ENCODE measurements around the gene AHNAK. TPM values are rescaled to one million over a fixed set of nuclear protein-coding genes. Genes with fewer than 3 reads are reported as not detected.

The AHNAK gene
- total RNA-seq, 1 donor from 2014 or later, result 214 TPM

DNA sequence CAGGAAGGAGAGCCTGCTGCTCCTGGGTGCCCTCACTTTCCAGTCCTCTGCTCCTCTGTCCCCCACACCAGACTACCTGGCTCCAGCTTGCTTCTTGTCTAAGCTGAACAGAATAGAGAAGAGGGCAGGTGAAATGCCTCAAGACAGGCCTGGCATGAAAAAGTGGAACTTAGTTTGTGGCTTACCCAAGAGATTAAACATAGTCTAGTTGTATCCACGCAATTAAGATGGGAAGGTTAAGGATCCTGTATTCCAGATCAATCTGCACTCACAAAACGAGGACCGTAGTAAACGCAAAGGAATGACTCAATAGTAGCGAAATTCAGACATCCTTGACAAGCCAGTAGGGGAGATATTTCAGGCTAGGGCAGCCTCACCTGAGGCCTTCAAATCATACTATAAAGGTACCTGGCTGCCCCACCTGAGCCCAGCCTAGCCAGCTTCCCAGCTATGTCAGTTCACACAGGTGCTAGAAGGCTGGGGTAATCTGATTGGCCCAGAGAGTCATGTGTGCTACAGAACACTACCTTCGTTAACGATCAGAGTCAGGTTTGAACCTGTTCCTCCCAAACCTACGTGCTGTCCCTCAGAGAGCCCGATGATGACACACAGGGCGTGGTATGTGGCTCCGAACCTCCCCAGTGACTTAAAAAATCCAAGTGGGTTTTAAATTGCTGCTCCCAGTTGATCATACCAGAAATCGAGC lies 46.5 kb downstream of the AHNAK start:
- no peak for DNase-seq (ENCODE audit: low read depth in 2 of 2)

- DNase-seq (ENCODE audit: low read depth in 2 of 2), result peak in 1 of 2 donors; percentile 87
These were observed 47.2 kb downstream of the AHNAK start for GRCh38 chr11:62499311-62499943.

DNA sequence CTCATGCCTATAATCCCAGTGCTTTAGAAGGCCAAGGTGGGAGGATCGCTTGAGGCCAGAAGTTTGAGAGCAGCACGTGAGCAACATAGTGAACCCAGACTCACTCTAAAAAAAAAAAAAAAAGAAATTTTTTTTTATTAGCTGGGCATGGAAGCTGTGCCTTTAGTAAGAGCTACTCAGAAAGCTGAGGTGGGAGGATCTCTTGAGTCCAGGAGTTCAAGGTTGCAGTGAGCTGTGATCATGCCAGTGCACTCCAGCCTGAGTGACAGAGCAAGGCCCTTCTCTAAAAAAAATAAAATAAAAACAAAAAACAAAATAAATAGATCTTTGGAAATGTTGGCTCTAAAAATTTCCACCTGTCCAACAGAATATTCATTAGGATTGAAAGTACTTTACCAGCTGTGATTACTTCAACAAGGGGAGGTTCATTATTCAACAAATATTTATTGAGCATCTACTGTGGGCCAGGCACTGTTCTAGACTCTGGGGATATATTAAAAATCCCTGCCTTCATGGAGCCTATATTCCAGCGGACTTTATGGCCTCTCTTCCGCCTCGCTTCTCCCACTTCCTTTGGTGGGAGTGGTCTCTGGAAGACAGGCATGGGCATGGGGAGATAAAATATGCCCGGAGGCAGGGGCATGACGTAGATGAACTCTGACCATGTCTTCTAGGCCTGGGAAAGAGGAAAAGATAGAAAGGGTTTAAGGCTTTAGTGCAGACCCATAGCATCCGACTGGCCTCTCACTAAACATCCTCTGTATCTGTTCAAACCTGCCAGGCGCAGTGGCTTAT lies 47.9 kb downstream of the AHNAK start:
- DNase-seq (ENCODE audit: low read depth in 2 of 2), result no peak

DNA sequence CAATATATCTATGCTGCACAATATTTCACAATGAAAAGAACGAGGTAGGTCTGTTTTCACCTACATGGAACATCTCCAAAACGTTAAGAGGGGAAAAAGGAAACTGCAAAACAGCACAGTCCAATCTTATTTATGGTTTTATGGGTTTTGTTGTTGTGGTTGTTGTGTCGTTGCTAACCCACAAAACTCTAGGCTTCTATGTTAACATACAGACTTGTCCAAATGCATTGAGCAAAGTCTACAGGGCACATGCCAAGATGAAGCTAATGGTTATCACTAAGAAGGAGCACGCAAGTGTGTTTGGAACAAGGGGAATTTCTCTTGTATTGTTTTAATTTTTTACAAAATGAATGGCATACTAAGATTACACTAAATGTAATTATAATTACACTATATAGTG lies 48.6 kb downstream of the AHNAK start:
- no peak for DNase-seq (ENCODE audit: low read depth in 2 of 2)

GRCh38 chr11:62497132-62497801 lies 49.3 kb downstream of the AHNAK start:
- peak; percentile 81 for DNase-seq (ENCODE audit: low read depth in 2 of 2)

DNA sequence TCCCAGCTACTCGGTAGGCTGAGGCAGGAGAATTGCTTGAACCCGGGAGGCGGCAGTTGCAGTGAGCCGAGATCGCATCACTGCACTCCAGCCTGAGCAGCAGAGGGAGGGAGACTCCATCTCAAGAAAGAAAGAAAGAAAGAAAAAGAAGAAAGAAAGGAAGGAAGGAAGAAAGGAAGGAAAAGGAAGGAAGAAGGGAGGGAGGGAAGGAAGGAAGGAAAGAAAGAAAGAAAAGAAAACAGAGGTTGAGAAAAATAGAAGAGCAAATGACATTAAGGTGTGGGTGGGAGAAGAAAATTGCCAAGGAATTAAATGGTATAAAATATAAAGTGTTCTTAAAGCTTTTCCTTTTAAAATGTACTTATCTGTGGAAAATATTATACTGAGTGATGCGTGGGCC lies 49.9 kb downstream of the AHNAK start:
- no peak for DNase-seq (ENCODE audit: low read depth in 2 of 2)

DNA sequence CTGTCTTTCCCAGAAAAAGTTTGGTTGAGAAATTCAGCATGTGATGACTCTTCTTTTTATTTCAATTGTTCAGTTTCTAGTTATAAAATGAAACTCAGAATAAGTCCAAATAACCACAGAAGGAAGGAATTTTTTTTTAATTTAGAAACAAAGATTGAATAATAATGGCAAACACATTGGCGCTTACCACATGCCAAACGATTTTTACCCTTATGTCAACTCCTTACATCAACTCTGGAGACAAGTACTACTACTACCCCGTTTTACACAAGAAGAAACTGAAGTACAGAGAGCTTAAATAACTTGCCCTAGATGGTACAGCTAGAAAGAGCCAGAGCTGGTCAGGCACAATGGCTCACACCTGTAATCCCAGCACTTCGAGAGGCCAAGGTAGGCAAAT lies 52.4 kb downstream of the AHNAK start:
- no peak for DNase-seq (ENCODE audit: low read depth in 2 of 2)

DNA sequence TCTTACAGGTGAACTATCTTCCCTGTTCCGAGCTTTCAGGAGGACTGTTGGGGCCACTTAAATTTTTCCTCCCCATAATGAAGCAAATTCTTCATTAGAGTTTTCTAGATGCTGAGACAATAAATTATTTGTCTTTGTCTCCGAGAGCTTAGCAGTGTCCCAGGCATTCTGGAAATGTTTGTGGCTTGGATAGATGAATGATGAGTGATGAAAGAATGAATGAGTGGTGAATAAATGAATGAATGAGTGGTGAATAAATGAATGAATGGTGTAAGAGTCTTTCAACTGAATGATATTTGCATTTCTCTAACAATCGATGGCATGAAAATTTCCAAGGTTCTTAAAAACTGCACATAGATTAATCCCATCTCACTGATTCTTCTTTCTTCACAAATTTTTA lies 52.8 kb downstream of the AHNAK start:
- DNase-seq (ENCODE audit: low read depth in 2 of 2), result no peak

- no peak for DNase-seq (ENCODE audit: low read depth in 2 of 2)
These were observed 54.0 kb downstream of the AHNAK start for GRCh38 chr11:62492586-62492985.

GRCh38 chr11:62491571-62492329 lies 54.9 kb downstream of the AHNAK start:
- DNase-seq (ENCODE audit: low read depth in 2 of 2), result no peak

- no peak for DNase-seq (ENCODE audit: low read depth in 2 of 2)
These were observed 57.4 kb downstream of the AHNAK start for GRCh38 chr11:62489204-62489603.

DNA sequence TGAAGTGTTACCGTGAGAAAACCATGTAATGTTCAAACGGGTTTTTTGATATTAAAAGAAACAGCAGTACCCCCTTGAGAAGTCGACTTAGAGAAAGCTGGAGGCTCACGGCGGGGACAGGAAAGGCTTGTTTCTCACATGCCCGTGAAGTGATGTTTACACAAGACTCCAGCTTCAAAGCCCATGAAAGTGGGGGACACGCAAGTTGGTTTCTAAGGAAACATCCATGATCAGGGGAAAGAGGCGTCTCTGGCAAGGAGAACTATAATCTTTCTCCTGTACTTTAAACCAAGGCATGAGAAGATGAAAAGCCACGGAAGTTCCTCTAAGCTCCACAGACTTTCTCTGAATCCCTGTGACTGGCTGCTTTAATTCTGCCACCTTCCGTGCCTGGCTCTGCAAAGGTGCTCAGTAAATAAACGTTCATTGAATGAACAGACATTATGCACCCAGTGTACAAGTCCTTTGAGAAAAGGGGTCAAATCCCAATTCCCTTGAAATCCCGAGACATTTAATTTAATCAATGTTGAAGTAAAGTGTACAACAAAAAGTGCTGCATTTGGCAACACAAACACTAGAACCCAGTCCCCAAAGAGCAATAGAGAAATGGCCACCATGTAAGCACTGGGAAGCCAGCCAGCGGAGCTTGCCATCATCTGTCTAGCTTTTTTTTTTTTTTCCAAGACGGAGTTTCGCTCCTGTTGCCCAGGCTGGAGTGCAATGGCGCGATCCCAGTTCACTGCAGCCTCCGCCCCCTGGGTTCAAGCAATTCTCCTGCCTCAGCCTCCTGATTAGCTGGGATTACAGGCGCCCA lies 58.7 kb downstream of the AHNAK start:
- peak in 1 of 2 donors; percentile 14 for DNase-seq (ENCODE audit: low read depth in 2 of 2)

GRCh38 chr11:62487136-62487535 lies 59.5 kb downstream of the AHNAK start:
- DNase-seq (ENCODE audit: low read depth in 2 of 2), result no peak

DNA sequence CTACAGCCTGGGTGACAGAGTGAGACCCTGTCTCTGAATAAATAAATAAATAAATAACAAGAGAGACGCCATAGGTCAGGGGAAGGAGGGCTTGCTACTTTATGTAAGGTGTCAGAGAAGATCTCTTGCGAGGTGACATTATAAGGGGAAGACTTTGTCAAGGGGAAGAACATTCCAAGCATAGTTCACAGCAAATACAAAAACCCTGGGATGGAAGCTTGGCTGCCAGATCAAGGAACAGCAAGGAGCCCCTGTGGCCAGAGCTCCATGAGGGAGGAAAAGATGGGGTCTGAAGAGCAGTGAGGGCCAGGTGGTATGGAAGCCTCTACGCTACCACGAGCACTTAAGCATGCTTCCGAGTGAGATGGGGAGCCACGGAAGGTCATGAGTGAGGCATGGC lies 62.3 kb downstream of the AHNAK start:
- no peak for DNase-seq (ENCODE audit: low read depth in 2 of 2)

DNA sequence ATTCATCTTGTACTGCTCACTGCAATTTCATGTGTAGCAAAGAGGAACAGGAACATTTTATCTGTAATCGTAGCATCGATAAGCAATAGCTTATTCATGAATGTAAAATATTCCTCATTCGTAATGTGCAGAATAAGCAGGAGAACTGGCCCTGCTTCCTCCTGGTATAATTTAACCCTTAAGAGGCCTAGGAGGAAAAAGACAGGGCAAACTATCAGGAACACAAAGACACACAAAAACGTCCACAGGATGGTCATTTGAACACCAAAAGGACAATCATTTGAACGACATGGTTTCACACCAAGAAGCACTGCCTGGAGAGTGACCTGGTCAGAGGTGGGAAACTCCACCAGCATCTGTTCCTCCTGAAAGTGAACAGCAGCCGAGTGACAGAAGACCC lies 63.9 kb downstream of the AHNAK start:
- no peak for DNase-seq (ENCODE audit: low read depth in 2 of 2)

- no peak for DNase-seq (ENCODE audit: low read depth in 2 of 2)
These were observed 66.9 kb downstream of the AHNAK start for GRCh38 chr11:62479631-62480201.

DNA sequence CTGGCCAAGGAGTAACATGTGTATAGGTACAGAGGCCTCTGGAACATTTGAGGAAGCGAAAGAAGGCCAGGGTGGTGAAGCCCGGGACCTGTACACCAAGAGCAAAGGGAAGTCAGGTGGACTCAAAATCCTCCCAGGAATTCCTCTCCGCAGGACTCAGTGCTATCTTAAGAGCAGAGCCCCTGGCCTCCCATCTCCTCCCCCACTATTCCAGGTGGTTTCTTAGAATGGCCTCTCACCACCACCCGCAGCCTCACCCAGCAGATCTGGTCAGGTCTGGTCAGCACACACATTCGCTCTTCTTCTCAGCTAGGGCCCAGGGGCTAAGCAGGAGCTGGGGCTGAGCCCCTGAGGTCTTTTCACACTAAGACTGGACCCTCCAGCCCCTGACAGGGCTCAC lies 68.7 kb downstream of the AHNAK start:
- no peak for DNase-seq (ENCODE audit: low read depth in 2 of 2)

GRCh38 chr11:62472063-62472884 lies 74.3 kb downstream of the AHNAK start:
- no peak for DNase-seq (ENCODE audit: low read depth in 2 of 2)

GRCh38 chr11:62471603-62472002 lies 75.0 kb downstream of the AHNAK start:
- no peak for DNase-seq (ENCODE audit: low read depth in 2 of 2)

Measured in lung microvascular endothelial cell (primary cell).